ENCODE measurements around the gene RABL6.

Gene RABL6

DNA sequence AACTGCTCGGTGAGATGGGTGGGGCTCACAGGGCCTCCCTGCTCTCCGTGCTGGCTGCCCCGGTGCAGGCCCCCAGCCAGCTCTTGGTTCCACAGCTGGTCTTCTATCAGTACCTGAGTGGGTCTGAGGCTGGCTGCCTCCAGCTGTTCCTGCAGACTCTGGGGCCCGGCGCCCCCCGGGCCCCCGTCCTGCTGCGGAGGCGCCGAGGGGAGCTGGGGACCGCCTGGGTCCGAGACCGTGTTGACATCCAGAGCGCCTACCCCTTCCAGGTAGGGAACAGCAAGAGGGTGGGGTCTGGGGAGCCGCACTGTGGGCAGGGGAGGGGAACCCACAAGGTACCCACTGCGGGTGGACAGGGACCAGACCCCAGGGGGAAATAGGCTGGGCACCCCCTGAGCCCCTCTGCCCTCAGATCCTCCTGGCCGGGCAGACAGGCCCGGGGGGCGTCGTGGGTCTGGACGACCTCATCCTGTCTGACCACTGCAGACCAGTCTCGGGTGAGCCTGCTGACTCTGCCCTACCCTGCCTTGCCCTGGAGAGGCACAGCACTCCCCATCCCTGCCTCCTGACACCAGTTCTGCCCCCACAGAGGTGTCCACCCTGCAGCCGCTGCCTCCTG is 47.2 kb downstream of the RABL6 start:
- TF ChIP-seq FOXP2 (optimal IDR thresholded peaks at IDR 0.05; ENCODE audit: borderline replicate concordance, extremely low read depth, extremely low read length, insufficient read depth): no peak
- no peak for TF ChIP-seq REST (IDR thresholded peaks at IDR 0.05; ENCODE audit: insufficient read depth in 1 of 2, low read depth in 2 of 2, low read length in 2 of 2)
- TF ChIP-seq SIN3A (IDR thresholded peaks at IDR 0.05; ENCODE audit: borderline replicate concordance, insufficient read depth, low read length): no peak
- TF ChIP-seq POLR2AphosphoS5 (IDR thresholded peaks at IDR 0.05; ENCODE audit: low read depth, low read length): no peak
- no peak for TF ChIP-seq TAF1 (IDR thresholded peaks at IDR 0.05; ENCODE audit: borderline replicate concordance, insufficient read depth, low read length)

- TF ChIP-seq FOXP2 (optimal IDR thresholded peaks at IDR 0.05; ENCODE audit: borderline replicate concordance, extremely low read depth, extremely low read length, insufficient read depth) (no peak), REST (IDR thresholded peaks at IDR 0.05; ENCODE audit: insufficient read depth in 1 of 2, low read depth in 2 of 2, low read length in 2 of 2) (no peak), POLR2AphosphoS5 (IDR thresholded peaks at IDR 0.05; ENCODE audit: low read depth, low read length) (no peak), SIN3A (IDR thresholded peaks at IDR 0.05; ENCODE audit: borderline replicate concordance, insufficient read depth, low read length) (no peak), TAF1 (IDR thresholded peaks at IDR 0.05; ENCODE audit: borderline replicate concordance, insufficient read depth, low read length) (no peak)
Observed at GRCh38 chr9:136855461-136856078, 47.8 kb downstream of the RABL6 start.

GRCh38 chr9:136856079-136856476 is 48.3 kb downstream of the RABL6 start:
- TF ChIP-seq SIN3A (IDR thresholded peaks at IDR 0.05; ENCODE audit: borderline replicate concordance, insufficient read depth, low read length): no peak
- TF ChIP-seq REST (IDR thresholded peaks at IDR 0.05; ENCODE audit: insufficient read depth in 1 of 2, low read depth in 2 of 2, low read length in 2 of 2): no peak
- TF ChIP-seq TAF1 (IDR thresholded peaks at IDR 0.05; ENCODE audit: borderline replicate concordance, insufficient read depth, low read length): no peak
- TF ChIP-seq POLR2AphosphoS5 (IDR thresholded peaks at IDR 0.05; ENCODE audit: low read depth, low read length): no peak
- no peak for TF ChIP-seq FOXP2 (optimal IDR thresholded peaks at IDR 0.05; ENCODE audit: borderline replicate concordance, extremely low read depth, extremely low read length, insufficient read depth)

- TF ChIP-seq FOXP2 (optimal IDR thresholded peaks at IDR 0.05; ENCODE audit: borderline replicate concordance, extremely low read depth, extremely low read length, insufficient read depth) (no peak), SIN3A (IDR thresholded peaks at IDR 0.05; ENCODE audit: borderline replicate concordance, insufficient read depth, low read length) (no peak), TAF1 (IDR thresholded peaks at IDR 0.05; ENCODE audit: borderline replicate concordance, insufficient read depth, low read length) (no peak)
Observed at GRCh38 chr9:136856541-136857141, 48.9 kb downstream of the RABL6 start.

DNA sequence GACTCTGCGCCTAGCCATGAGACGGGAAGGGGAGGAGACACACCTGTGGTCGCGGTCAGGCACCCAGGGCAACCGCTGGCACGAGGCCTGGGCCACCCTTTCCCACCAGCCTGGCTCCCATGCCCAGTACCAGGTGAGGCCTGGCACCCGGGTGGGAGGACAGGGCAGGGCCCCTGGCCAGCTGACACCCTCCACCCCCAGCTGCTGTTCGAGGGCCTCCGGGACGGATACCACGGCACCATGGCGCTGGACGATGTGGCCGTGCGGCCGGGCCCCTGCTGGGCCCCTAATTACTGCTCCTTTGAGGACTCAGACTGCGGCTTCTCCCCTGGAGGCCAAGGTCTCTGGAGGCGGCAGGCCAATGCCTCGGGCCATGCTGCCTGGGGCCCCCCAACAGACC is 49.4 kb downstream of the RABL6 start:
- no peak for TF ChIP-seq TAF1 (IDR thresholded peaks at IDR 0.05; ENCODE audit: borderline replicate concordance, insufficient read depth, low read length)
- no peak for TF ChIP-seq SIN3A (IDR thresholded peaks at IDR 0.05; ENCODE audit: borderline replicate concordance, insufficient read depth, low read length)
- no peak for TF ChIP-seq FOXP2 (optimal IDR thresholded peaks at IDR 0.05; ENCODE audit: borderline replicate concordance, extremely low read depth, extremely low read length, insufficient read depth)
- no peak for TF ChIP-seq POLR2AphosphoS5 (IDR thresholded peaks at IDR 0.05; ENCODE audit: low read depth, low read length)
- TF ChIP-seq REST (IDR thresholded peaks at IDR 0.05; ENCODE audit: insufficient read depth in 1 of 2, low read depth in 2 of 2, low read length in 2 of 2): no peak

Data from PFSK-1 (cell line).